ENCODE measurements around the gene CRYBA2. TPM values are rescaled to one million over a fixed set of nuclear protein-coding genes. Genes with fewer than 3 reads are reported as not detected.

Gene CRYBA2, protein sequence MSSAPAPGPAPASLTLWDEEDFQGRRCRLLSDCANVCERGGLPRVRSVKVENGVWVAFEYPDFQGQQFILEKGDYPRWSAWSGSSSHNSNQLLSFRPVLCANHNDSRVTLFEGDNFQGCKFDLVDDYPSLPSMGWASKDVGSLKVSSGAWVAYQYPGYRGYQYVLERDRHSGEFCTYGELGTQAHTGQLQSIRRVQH
- not detected in 2 replicates for total RNA-seq
- not detected in 2 replicates for polyA plus RNA-seq

DNA sequence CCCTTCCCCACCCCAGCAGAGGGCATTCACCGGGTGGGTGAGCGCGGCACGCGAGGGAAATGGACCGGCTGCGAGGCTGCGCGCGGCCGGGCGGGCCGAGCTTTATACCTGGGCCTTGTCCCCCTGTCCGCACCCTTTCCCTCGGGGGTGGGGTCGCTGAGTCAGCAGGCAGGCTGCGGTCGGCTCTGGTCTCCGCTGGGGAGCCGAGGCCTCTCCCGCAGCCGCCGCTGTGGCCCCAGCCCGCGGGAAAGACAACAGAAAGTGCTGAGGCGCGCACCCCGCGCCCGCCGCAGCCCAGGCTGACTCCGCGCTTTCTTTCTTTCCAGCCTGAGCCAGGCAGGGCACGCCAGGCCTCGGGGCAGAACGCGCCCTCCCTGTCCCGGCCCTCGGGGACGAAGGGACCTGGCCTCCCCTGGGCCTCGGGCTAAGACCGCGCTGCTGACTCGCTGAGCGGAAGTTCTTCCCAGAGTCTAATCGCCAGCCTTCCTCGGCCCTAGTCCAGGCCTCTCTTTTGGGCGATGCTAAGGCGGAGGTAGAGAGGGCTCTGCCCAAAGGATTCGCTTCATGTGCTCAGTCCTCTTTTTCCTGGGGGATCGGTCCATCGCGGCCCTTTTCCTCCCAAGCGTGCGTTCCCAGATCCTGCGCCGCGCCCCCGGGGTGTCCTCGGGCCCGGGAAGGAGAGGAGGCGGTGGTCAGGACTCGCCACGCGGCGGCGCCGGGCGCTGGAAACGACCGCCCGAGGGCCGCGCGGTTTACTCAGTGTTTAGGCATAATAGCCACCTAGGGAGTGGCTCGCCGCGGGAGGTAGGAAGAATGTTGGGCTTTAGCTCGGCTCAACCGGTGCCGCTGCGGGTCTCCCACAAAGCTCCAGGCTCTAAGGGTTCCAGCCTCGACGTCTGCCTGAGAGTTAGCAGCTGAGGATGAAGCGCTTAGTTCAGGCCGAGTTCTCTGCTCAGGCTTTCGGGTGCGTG is at the start of gene CRYBA2:
TSS of gene CRYBA2 (minus strand) at position 78 of the 971 bp plus-strand sequence. CDS start 246 bp downstream, outside the sequence.
- H3K27ac ChIP-seq, result no peak within 1 kb of the TSS
- TF ChIP-seq, protein P1, sequence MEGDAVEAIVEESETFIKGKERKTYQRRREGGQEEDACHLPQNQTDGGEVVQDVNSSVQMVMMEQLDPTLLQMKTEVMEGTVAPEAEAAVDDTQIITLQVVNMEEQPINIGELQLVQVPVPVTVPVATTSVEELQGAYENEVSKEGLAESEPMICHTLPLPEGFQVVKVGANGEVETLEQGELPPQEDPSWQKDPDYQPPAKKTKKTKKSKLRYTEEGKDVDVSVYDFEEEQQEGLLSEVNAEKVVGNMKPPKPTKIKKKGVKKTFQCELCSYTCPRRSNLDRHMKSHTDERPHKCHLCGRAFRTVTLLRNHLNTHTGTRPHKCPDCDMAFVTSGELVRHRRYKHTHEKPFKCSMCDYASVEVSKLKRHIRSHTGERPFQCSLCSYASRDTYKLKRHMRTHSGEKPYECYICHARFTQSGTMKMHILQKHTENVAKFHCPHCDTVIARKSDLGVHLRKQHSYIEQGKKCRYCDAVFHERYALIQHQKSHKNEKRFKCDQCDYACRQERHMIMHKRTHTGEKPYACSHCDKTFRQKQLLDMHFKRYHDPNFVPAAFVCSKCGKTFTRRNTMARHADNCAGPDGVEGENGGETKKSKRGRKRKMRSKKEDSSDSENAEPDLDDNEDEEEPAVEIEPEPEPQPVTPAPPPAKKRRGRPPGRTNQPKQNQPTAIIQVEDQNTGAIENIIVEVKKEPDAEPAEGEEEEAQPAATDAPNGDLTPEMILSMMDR (IDR thresholded peaks at IDR 0.05; ENCODE audit: low read depth, low read length), result peak; percentile 30
- no peak within 1 kb of the TSS for H3K4me3 ChIP-seq
- no peaks in the 10 kb centered on the region for H3K36me3 ChIP-seq
- H3K9me3 ChIP-seq (ENCODE audit: low read depth), result no peaks in the 10 kb centered on the region
- peaks cover 4% of the 10 kb centered on the region for H3K4me1 ChIP-seq (ENCODE audit: low read depth)
- peaks cover 89% of the 10 kb centered on the region for H3K27me3 ChIP-seq
- no peak for DNase-seq (ENCODE audit: low read depth in 1 of 2, low spot score in 1 of 2)

DNA sequence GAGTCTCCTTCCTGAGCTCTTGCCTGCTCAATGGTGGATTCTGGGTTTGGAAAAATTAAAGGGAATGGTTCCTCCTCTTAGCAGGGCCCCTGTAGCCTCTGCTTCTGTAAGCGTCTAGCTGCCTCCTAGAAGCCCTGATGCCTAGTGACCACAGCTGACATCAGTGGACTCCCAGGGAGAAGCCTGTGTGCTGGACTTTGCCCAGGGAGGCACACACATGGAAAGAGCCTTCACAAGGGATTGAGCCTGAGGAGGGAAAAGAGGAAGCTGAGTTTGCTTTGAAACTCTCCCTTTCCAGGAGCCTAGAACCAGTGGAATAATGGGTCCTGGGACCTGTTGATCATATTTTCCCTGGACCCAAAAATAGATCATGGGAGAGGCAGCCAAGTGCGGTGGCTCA is 49.5 kb upstream of the CRYBA2 start:
- TF ChIP-seq, protein P1 (IDR thresholded peaks at IDR 0.05; ENCODE audit: low read depth, low read length), result no peak
- peaks cover 79% of the 10 kb centered on the region for H3K27me3 ChIP-seq
- H3K4me1 ChIP-seq (ENCODE audit: low read depth), result no peaks in the 10 kb centered on the region
- no peak overlapping the region for H3K4me3 ChIP-seq
- no peaks in the 10 kb centered on the region for H3K36me3 ChIP-seq
- H3K27ac ChIP-seq, result no peak overlapping the region
- no peak for DNase-seq (ENCODE audit: low read depth in 1 of 2, low spot score in 1 of 2)
- H3K9me3 ChIP-seq (ENCODE audit: low read depth), result no peaks in the 10 kb centered on the region

DNA sequence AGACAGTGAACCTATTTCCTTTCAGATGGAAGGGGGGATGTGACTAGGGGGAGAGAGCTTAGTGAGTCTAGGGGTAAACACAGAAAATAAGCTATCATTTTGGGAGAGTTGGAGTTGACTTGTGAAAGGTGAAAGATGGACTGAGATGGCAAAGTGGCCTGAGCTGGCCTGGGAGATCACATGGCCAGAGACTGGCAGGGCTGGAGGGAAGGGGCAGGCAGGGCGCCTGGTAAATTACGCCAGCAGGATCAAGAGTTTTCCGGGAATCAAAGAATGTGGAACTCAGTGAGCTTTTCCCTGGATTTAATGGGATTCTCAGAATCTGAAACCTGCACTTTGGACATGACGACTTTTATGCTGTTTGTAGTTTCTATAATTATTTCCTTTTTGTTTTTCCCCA is 48.9 kb upstream of the CRYBA2 start:
- H3K4me1 ChIP-seq (ENCODE audit: low read depth), result no peaks in the 10 kb centered on the region
- H3K27ac ChIP-seq, result no peak overlapping the region
- no peak for DNase-seq (ENCODE audit: low read depth in 1 of 2, low spot score in 1 of 2)
- peaks cover 79% of the 10 kb centered on the region for H3K27me3 ChIP-seq
- no peak overlapping the region for H3K4me3 ChIP-seq
- TF ChIP-seq, protein P1 (IDR thresholded peaks at IDR 0.05; ENCODE audit: low read depth, low read length), result no peak
- no peaks in the 10 kb centered on the region for H3K9me3 ChIP-seq (ENCODE audit: low read depth)
- H3K36me3 ChIP-seq, result no peaks in the 10 kb centered on the region

DNA sequence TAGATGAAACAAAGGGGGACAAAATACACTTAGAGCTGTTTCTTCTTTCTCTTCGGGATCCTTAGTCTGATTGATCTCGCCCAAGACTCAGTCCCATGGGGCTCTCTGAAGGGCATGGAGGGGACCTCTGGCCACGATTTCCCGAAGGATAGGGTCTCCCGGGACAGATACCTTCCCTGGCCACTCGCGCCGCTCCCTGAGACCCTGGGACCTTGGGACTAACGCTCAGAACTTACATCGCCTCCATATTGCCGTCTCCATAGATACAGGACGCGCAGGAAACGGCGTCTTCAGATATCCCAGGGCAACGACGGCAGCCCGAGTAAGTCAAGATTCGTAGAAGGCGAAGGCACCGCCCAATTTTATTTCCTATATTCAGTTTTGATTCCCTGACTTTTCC is 48.0 kb upstream of the CRYBA2 start, which contains the start of gene CFAP65:
TSS of gene CFAP65 (minus strand) at position 265 of the 400 bp plus-strand sequence. CDS start 2,468 bp downstream, outside the sequence.
- Histone ChIP-seq H3K27me3 (peaks cover 80% of the 10 kb centered on the region), H3K9me3 (ENCODE audit: low read depth) (no peaks in the 10 kb centered on the region), H3K36me3 (no peaks in the 10 kb centered on the region), H3K4me3 (peak within 1 kb of the TSS; percentile 37), H3K27ac (no peak within 1 kb of the TSS), H3K4me1 (ENCODE audit: low read depth) (no peaks in the 10 kb centered on the region)
- DNase-seq (ENCODE audit: low read depth in 1 of 2, low spot score in 1 of 2), result peak; percentile 69 to 74
- TF ChIP-seq, protein P1 (IDR thresholded peaks at IDR 0.05; ENCODE audit: low read depth, low read length), result no peak

DNA sequence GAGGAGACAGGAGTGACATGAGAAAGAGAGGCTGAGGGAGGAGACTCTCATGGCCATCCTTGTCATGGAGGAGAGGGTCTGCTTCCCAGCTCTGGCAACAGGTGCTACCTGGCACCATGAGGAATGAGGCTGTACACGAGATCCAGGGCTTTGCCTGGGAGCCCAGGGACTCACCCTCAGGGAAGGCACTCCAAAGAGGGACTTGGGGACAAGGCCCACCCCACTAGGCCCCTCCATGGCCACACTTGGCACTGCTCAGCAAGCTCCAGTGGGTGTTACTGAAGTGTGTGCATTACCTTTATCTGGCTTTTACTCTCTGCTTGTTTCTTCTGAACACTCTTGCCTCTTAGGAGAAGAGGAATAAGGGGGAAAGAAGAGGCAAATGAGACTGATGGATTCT is 45.4 kb upstream of the CRYBA2 start:
- Histone ChIP-seq H3K4me1 (ENCODE audit: low read depth) (no peaks in the 10 kb centered on the region), H3K27me3 (peaks cover 99% of the 10 kb centered on the region), H3K9me3 (ENCODE audit: low read depth) (no peaks in the 10 kb centered on the region), H3K27ac (no peak overlapping the region), H3K36me3 (no peaks in the 10 kb centered on the region), H3K4me3 (no peak overlapping the region)
- DNase-seq (ENCODE audit: low read depth in 1 of 2, low spot score in 1 of 2), result no peak
- TF ChIP-seq, protein P1 (IDR thresholded peaks at IDR 0.05; ENCODE audit: low read depth, low read length), result no peak

All from cardiac muscle cell (in vitro differentiated cells and primary cell).